HepG2 (cell line): ENCODE results near the gene TADA2B. TPM values are rescaled to one million over a fixed set of nuclear protein-coding genes. Genes with fewer than 3 reads are reported as not detected.
A peak's percentile ranks its signal among the peaks of the same experiment; 100 is the strongest.

Source experiments
- AHR ChIP-seq: IDR thresholded peaks from 2 replicates; pipeline ENCODE4 v1.6.1; 2018; ENCODE audit warnings: missing genetic modification reagents, missing compliant biosample characterization
- CHD4 ChIP-seq: fragments of 200-600 bp; sonication (generic); IDR thresholded peaks from 2 replicates; pipeline ENCODE4 v1.7.0; 2017; ENCODE audit warnings: mild to moderate bottlenecking, low read length, borderline replicate concordance
- DR1 ChIP-seq: sonication (generic); formaldehyde crosslinking; IDR thresholded peaks from 2 replicates; pipeline ENCODE4 v1.8.0; 2021; ENCODE audit warnings: mild to moderate bottlenecking, missing genetic modification reagents, inconsistent platforms
- FLYWCH1 ChIP-seq: sonication (generic); formaldehyde crosslinking; IDR thresholded peaks from 2 replicates; pipeline ENCODE4 v1.8.1; 2023; ENCODE audit warnings: mild to moderate bottlenecking, missing genetic modification reagents
- IKZF4 ChIP-seq: sonication (generic); formaldehyde crosslinking; IDR thresholded peaks from 2 replicates; pipeline ENCODE4 v1.5.1; 2020; ENCODE audit warnings: borderline replicate concordance, mild to moderate bottlenecking, low read depth, missing genetic modification reagents; ENCODE audit errors: not compliant biosample characterization
- IRF2 ChIP-seq: IDR thresholded peaks from 2 replicates; pipeline ENCODE4 v1.6.1; 2018; ENCODE audit warnings: missing genetic modification reagents, missing compliant biosample characterization
- MIXL1 ChIP-seq: IDR thresholded peaks from 2 replicates; pipeline ENCODE4 v1.6.1; 2016
- NFRKB ChIP-seq: fragments of 450-650 bp; IDR thresholded peaks from 2 replicates; pipeline ENCODE4 v1.6.1; 2017
- POLR2AphosphoS5 ChIP-seq: IDR thresholded peaks from 2 replicates; pipeline ENCODE4 v1.6.1; 2012; ENCODE audit warnings: low read depth, low read length
- RAD21 ChIP-seq: fragments of 450-650 bp; formaldehyde crosslinking; IDR thresholded peaks from 2 replicates; pipeline ENCODE4 v1.5.0; 2020; ENCODE audit warnings: mild to moderate bottlenecking
- RFX1 ChIP-seq: fragments of 450-650 bp; IDR thresholded peaks from 2 replicates; pipeline ENCODE4 v1.6.1; 2017
- ZFAT ChIP-seq: sonication (generic); formaldehyde crosslinking; conservative IDR thresholded peaks from 2 replicates; pipeline ENCODE4 v1.8.1; 2023; ENCODE audit warnings: missing genetic modification reagents, inconsistent platforms
- ZFYVE20 ChIP-seq: sonication (generic); formaldehyde crosslinking; IDR thresholded peaks from 2 replicates; pipeline ENCODE4 v1.8.0; 2023; ENCODE audit warnings: low read depth, mild to moderate bottlenecking, moderate library complexity, missing genetic modification reagents, borderline replicate concordance
- ZNF260 ChIP-seq: sonication (generic); formaldehyde crosslinking; IDR thresholded peaks from 2 replicates; pipeline ENCODE4 v1.4.0; 2020; ENCODE audit warnings: missing genetic modification reagents, low read depth, mild to moderate bottlenecking, borderline replicate concordance
- ZNF766 ChIP-seq: sonication (generic); formaldehyde crosslinking; IDR thresholded peaks from 2 replicates; pipeline ENCODE4 v1.5.0; 2020; ENCODE audit warnings: missing genetic modification reagents, borderline replicate concordance
- ZNF768 ChIP-seq: sonication (generic); formaldehyde crosslinking; IDR thresholded peaks from 2 replicates; pipeline ENCODE4 v1.4.0; 2020; ENCODE audit warnings: missing genetic modification reagents
- polyA plus RNA-seq, 8 experiments: library from polyadenylated mRNA; depleted of rRNA in 3 of 8; stranded (reverse) in 7 of 8; unstranded in 1 of 8; fragments of >200 nt; fragmentation: Illumina TruSeq in 4 of 8; extraction: Trizol in 4 of 8; gene quantifications; 2 replicates each; pipeline versions ENCODE4 v1.2.1 to v1.2.3, GENCODE V29; 2011 to 2016; ENCODE audit warnings: low read depth in 4 of 8, missing spikeins in 1 of 8, mixed read lengths in 1 of 8; ENCODE audit not compliant: insufficient read depth in 1 of 8
- total RNA-seq, 5 experiments: library from RNA; depleted of rRNA; stranded (reverse); fragments of >200 nt; fragmentation: Illumina TruSeq; extraction: Trizol; gene quantifications; 2 replicates each; pipeline ENCODE4 v1.2.3, GENCODE V29; 2016; ENCODE audit warnings: low read depth in 1 of 5
- TF ChIP-seq, protein P1 (sequence below): sonication (generic); formaldehyde crosslinking; IDR thresholded peaks from 2 replicates; pipeline ENCODE4 v1.8.0; 2022; ENCODE audit warnings: mild to moderate bottlenecking, missing genetic modification reagents, borderline replicate concordance
- TF ChIP-seq, protein P2 (sequence below): sonication (generic); formaldehyde crosslinking; IDR thresholded peaks from 2 replicates; pipeline ENCODE4 v1.4.0; 2020; ENCODE audit warnings: mild to moderate bottlenecking, missing genetic modification reagents
- TF ChIP-seq, protein P3 (sequence below): sonication (generic); formaldehyde crosslinking; IDR thresholded peaks from 2 replicates; pipeline ENCODE4 v1.4.0; 2020; ENCODE audit warnings: missing genetic modification reagents, borderline replicate concordance
- TF ChIP-seq, protein P4 (sequence below): fragments of 450-650 bp; IDR thresholded peaks from 2 replicates; pipeline ENCODE4 v1.6.1; 2016

Gene TADA2B
- total and polyA plus RNA-seq, 2 of the 13 experiments (the other 11 are each of a cell fraction or from before 2014, with no cell fraction given) = 4.6 to 8.9 TPM

DNA sequence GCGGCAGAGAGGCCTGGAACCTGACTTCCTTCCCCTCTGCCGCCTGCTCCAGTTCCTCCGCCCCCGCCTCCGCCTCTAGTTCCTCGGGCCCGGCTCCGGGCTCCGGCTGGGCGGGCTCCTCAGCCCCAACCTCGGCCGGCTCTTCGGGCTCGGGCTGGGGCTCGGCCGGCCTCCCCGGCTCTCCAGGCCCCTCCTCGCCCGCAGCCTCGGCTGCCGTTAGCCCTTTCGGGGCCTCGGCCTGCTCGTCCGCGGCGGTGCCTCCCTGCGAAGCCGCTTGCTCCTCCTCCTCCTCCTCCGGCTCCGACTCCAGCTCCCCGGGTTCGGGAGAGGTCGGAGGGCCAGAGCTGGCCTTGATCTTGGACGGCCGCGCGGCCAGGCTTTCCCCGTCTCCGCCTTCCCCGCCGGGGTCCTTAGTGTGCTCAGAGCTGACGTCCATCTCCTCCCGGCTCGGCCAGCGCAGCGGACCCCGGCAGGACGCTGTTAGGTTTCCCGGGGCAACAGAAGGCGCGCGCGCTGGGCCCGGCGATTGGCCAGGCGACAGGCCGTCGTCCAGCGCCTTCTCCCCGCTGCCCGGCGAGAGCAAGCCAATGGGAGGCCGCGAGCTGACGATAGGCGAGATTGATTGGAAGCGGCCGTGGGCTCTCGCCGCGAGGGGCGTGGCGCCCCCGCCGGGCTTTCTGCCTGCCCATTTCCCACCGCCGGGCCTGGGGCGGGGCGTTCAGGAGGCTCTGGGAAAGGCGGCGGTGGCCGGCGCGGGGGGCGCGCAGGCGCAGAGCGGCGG, 479 bp upstream of the TADA2B start (continued):
- TF ChIP-seq IKZF4 (CRISPR knock-in tag) (no peak), MIXL1 (no peak), AHR (CRISPR knock-in tag) (no peak; the same call in 1 of the 2 replicates), ZFAT (no peak), ZNF766 (CRISPR knock-in tag) (no peak), IRF2 (CRISPR knock-in tag) (no peak), CHD4 (no peak), ZFYVE20 (CRISPR knock-in tag) (no peak), NFRKB (no peak), ZNF768 (CRISPR knock-in tag) (0 out of 2 replicates have a peak, but pooled peaks have one; percentile 17), FLYWCH1 (CRISPR knock-in tag) (no peak), DR1 (CRISPR knock-in tag) (no peak; the same call in 1 of the 2 replicates), POLR2AphosphoS5 (no peak), ZNF260 (CRISPR knock-in tag) (no peak), RFX1 (peak; percentile 96), RAD21 (CRISPR knock-in tag) (peak; percentile 53)
- TF ChIP-seq, protein P1, sequence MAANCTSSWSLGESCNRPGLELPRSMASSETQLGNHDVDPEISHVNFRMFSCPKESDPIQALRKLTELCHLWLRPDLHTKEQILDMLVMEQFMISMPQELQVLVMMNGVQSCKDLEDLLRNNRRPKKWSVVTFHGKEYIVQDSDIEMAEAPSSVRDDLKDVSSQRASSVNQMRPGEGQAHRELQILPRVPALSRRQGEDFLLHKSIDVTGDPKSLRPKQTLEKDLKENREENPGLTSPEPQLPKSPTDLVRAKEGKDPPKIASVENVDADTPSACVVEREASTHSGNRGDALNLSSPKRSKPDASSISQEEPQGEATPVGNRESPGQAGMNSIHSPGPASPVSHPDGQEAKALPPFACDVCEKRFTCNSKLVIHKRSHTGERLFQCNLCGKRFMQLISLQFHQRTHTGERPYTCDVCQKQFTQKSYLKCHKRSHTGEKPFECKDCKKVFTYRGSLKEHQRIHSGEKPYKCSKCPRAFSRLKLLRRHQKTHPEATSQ (CRISPR knock-in tag) = no peak
- TF ChIP-seq, protein P2, sequence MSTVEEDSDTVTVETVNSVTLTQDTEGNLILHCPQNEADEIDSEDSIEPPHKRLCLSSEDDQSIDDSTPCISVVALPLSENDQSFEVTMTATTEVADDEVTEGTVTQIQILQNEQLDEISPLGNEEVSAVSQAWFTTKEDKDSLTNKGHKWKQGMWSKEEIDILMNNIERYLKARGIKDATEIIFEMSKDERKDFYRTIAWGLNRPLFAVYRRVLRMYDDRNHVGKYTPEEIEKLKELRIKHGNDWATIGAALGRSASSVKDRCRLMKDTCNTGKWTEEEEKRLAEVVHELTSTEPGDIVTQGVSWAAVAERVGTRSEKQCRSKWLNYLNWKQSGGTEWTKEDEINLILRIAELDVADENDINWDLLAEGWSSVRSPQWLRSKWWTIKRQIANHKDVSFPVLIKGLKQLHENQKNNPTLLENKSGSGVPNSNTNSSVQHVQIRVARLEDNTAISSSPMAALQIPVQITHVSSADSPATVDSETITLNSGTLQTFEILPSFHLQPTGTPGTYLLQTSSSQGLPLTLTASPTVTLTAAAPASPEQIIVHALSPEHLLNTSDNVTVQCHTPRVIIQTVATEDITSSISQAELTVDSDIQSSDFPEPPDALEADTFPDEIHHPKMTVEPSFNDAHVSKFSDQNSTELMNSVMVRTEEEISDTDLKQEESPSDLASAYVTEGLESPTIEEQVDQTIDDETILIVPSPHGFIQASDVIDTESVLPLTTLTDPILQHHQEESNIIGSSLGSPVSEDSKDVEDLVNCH (CRISPR knock-in tag) = no peak
- TF ChIP-seq, protein P3, sequence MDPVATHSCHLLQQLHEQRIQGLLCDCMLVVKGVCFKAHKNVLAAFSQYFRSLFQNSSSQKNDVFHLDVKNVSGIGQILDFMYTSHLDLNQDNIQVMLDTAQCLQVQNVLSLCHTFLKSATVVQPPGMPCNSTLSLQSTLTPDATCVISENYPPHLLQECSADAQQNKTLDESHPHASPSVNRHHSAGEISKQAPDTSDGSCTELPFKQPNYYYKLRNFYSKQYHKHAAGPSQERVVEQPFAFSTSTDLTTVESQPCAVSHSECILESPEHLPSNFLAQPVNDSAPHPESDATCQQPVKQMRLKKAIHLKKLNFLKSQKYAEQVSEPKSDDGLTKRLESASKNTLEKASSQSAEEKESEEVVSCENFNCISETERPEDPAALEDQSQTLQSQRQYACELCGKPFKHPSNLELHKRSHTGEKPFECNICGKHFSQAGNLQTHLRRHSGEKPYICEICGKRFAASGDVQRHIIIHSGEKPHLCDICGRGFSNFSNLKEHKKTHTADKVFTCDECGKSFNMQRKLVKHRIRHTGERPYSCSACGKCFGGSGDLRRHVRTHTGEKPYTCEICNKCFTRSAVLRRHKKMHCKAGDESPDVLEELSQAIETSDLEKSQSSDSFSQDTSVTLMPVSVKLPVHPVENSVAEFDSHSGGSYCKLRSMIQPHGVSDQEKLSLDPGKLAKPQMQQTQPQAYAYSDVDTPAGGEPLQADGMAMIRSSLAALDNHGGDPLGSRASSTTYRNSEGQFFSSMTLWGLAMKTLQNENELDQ (CRISPR knock-in tag) = no peak
- TF ChIP-seq, protein P4, sequence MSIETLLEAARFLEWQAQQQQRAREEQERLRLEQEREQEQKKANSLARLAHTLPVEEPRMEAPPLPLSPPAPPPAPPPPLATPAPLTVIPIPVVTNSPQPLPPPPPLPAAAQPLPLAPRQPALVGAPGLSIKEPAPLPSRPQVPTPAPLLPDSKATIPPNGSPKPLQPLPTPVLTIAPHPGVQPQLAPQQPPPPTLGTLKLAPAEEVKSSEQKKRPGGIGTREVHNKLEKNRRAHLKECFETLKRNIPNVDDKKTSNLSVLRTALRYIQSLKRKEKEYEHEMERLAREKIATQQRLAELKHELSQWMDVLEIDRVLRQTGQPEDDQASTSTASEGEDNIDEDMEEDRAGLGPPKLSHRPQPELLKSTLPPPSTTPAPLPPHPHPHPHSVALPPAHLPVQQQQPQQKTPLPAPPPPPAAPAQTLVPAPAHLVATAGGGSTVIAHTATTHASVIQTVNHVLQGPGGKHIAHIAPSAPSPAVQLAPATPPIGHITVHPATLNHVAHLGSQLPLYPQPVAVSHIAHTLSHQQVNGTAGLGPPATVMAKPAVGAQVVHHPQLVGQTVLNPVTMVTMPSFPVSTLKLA = peak; percentile 67
